Brain microvascular endothelial cell (primary cell): ENCODE data around the gene LRRC2.
"Not testable (repeated sequence)": the region's sequence is repeated elsewhere in the genome, so short reads cannot be mapped to it uniquely, and the experiment has no call there.

Source experiments
- DNase-seq: peaks from one replicate; pipeline ENCODE4 v3.0.0-alpha.2; 2020
- H3K27ac ChIP-seq: fragments of 250-450 bp; sonication (Bioruptor Pico); 2 replicates; pipeline ENCODE4 v1.5.1; 2020; ENCODE audit warnings: mild to moderate bottlenecking, moderate library complexity
- H3K27me3 ChIP-seq: fragments of 250-450 bp; sonication (Bioruptor Pico); replicated peaks from 2 replicates; pipeline ENCODE4 v1.5.1; 2020; ENCODE audit warnings: mild to moderate bottlenecking
- H3K36me3 ChIP-seq: fragments of 250-450 bp; sonication (Bioruptor Pico); replicated peaks from 2 replicates; pipeline ENCODE4 v1.5.1; 2020; ENCODE audit warnings: mild to moderate bottlenecking
- H3K4me3 ChIP-seq: 2 replicates; pipeline ENCODE4 v1.5.1; 2011; ENCODE audit warnings: low read depth, mild to moderate bottlenecking, control low read depth, low read length, moderate library complexity
- CTCF ChIP-seq: IDR thresholded peaks from 2 replicates; pipeline ENCODE4 v1.5.1; 2011; ENCODE audit warnings: low read depth, mild to moderate bottlenecking, moderate library complexity, low read length, control low read depth, inconsistent platforms; ENCODE audit errors: missing control alignments
- in situ Hi-C: cut with HindIII; loops from 2 replicates; pipeline ENCODE4 v1.10.0; 2017; ENCODE audit warnings: low sequenced_read_pairs, low pct_ligation_motif_present

The LRRC2 gene

DNA sequence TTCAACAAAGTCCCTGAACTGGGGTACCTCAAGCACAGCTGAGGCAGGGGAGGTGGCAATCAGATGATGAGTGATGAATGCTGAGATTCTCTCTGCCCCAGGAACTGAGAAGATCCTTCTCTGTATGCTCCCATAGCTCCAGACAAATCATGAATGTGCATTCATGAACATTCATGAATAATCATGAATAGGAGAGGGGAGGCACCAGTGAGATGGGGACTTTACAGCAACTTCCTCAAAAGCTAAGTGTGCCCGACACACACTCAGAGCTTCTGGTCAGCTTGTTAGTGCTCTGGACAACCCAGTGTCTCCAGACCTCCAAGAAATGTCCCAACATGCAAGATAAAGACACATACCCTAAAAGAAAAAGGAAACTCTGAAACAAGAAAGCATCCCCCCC is 24.3 kb downstream of the LRRC2 start:
- no peak for DNase-seq
- Histone ChIP-seq H3K27ac (no peak overlapping the region), H3K36me3 (no peaks in the 10 kb centered on the region), H3K4me3 (no peak overlapping the region), H3K27me3 (no peaks in the 10 kb centered on the region)
- in situ Hi-C loops: no loop called here
- TF ChIP-seq CTCF: no peak

DNA sequence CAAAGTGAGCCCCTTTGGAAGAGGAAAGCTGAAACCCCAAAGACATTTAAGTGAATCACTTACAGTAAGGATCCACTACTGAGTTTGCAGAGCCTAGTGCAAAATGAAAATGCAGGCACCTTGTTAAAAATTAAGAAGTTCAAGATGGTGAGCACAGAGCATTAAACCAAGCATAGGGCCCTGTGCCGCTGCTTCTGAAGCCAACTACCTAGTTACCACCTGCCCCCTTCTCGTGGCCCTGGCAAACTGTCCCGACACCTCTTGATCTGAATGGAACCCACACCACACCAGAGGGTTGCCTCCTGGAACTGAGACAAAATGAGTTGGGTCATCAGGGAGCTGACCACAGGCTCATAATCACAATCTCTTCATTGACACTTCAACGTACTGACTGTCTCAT is 25.6 kb downstream of the LRRC2 start:
- TF ChIP-seq CTCF: no peak
- H3K27ac ChIP-seq: no peak overlapping the region

DNA sequence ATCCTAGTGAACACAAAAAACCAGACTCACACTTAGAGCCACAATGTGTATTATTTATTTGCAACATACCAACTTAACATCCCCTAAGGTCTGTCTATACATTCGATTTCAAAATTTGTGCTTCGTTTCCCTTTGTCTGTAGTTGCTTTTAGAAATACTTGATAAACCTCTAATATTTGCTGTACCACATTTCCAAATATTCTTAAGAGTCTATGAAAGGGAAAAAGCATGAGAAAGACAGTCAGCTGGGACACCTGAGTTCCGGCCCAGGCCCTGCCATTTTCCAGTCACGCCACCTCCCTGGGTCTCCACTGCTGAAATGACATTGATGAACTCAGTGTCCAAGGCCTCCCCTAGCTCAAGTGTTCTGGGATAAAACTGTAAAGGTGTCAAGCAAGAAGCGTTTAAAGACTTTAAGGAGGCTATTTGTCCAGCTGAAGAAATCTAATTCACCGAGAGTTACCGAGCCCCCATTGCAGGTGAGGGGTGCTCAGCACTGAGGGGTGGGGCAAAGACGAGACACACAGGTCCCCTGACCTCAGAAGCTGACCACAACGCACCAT is 26.6 kb downstream of the LRRC2 start:
- Histone ChIP-seq H3K4me3 (no peak overlapping the region), H3K36me3 (no peaks in the 10 kb centered on the region)
- in situ Hi-C loops: no loop called here

More for the DNA sequence above, 25.6 kb downstream of the LRRC2 start:
- Histone ChIP-seq H3K4me3 (no peak overlapping the region), H3K27me3 (no peaks in the 10 kb centered on the region), H3K36me3 (no peaks in the 10 kb centered on the region)
- no peak for DNase-seq
- in situ Hi-C loops: no loop called here

GRCh38 chr3:46538803-46539442 is 27.2 kb downstream of the LRRC2 start:
- H3K4me3 ChIP-seq: no peak overlapping the region
- H3K27ac ChIP-seq: no peak overlapping the region
- H3K36me3 ChIP-seq: no peaks in the 10 kb centered on the region
- peak; percentile 36 for DNase-seq
- H3K27me3 ChIP-seq: no peaks in the 10 kb centered on the region
- in situ Hi-C loops: no loop called here
- no peak for TF ChIP-seq CTCF

More for the DNA sequence above, 26.6 kb downstream of the LRRC2 start:
- DNase-seq: no peak
- no peak for TF ChIP-seq CTCF
- Histone ChIP-seq H3K27ac (no peak overlapping the region), H3K27me3 (no peaks in the 10 kb centered on the region)

DNA sequence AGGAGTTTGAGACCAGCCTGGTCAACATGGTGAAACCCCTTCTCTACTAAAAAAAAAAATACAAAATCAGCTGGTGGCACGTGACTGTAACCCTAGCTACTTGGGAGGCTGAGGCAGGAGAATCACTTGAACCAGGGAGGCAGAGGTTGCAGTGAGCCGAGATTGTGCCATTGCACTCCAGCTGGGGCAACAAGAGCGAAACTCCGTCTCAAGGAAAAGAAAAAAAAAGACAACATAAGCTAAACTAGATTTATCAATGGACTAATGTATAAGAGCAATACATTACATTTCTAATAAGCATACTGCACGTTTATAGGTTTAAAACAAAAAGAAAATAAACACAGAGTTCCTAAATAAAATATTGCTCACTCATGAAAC is 27.7 kb downstream of the LRRC2 start:
- H3K27ac ChIP-seq, H3K27me3 ChIP-seq, DNase-seq, H3K36me3 ChIP-seq, in situ Hi-C loops, H3K4me3 ChIP-seq: not testable (repeated sequence)

- Histone ChIP-seq H3K27me3 (no peaks in the 10 kb centered on the region), H3K4me3 (no peak overlapping the region), H3K27ac (no peak overlapping the region), H3K36me3 (no peaks in the 10 kb centered on the region)
- in situ Hi-C loops: no loop called here
- TF ChIP-seq CTCF: no peak
- DNase-seq: no peak
These were observed 28.3 kb downstream of the LRRC2 start for GRCh38 chr3:46537779-46538178.
